Lung (tissue), 12 donors: Measurements from ENCODE around the gene ACAN. TPM values are rescaled to one million over a fixed set of nuclear protein-coding genes. Genes with fewer than 3 reads are reported as not detected.

ENCODE experiments used
- ATAC-seq: fragments of 200-7000 bp; cut with Tn5 transposase; one replicate; pipeline ENCODE4 v1.9.1; 2020; ENCODE audit warnings: moderate number of reproducible peaks; ENCODE audit not compliant: insufficient read depth, low FRiP score
- DNase-seq, 3 donors: peaks; one replicate each; pipeline ENCODE4 v3.0.0-alpha.2; 2013 to 2017
- H3K27ac ChIP-seq, 2 donors: one replicate each; pipeline ENCODE4 v1.5.1; 2013; ENCODE audit warnings: mild to moderate bottlenecking in 2 of 2, moderate library complexity in 2 of 2, control low read depth in 1 of 2, inconsistent platforms in 1 of 2, low read depth in 1 of 2, low read length in 1 of 2
- H3K27me3 ChIP-seq, 3 donors: one replicate each; pipeline ENCODE4 v1.5.1; 2013; ENCODE audit warnings: low read length in 2 of 3; ENCODE audit not compliant: control insufficient read depth in 3 of 3, insufficient read depth in 3 of 3
- H3K36me3 ChIP-seq, 4 donors: one replicate each; pipeline ENCODE4 v1.5.1; 2013; ENCODE audit warnings: low read length in 4 of 4, mild to moderate bottlenecking in 1 of 4, moderate library complexity in 1 of 4; ENCODE audit not compliant: control insufficient read depth in 4 of 4, insufficient read depth in 4 of 4
- H3K4me1 ChIP-seq, 5 donors: one replicate each; pipeline ENCODE4 v1.5.1; 2013; ENCODE audit warnings: low read length in 5 of 5, mild to moderate bottlenecking in 2 of 5, moderate library complexity in 1 of 5; ENCODE audit not compliant: control insufficient read depth in 5 of 5, insufficient read depth in 5 of 5
- H3K4me3 ChIP-seq: one replicate; pipeline ENCODE4 v1.5.1; 2013; ENCODE audit warnings: mild to moderate bottlenecking, control low read depth, moderate library complexity
- H3K9ac ChIP-seq, 2 donors: one replicate each; pipeline ENCODE4 v1.5.1; 2013; ENCODE audit warnings: low read length in 2 of 2, control low read depth in 1 of 2; ENCODE audit not compliant: insufficient read depth in 1 of 2
- H3K9me3 ChIP-seq, 4 donors: one replicate each; pipeline ENCODE4 v1.5.1; 2013; ENCODE audit warnings: low read length in 3 of 4, mild to moderate bottlenecking in 1 of 4, moderate library complexity in 1 of 4; ENCODE audit not compliant: control insufficient read depth in 4 of 4, insufficient read depth in 3 of 4
- WGBS, 2 donors: extraction: QIAGEN DNeasy Blood & Tissue Kit; methylation state at CpG; one replicate each; pipeline ENCODE4 v1.1.7; 2013; 5-methylcytosine and 5-hydroxymethylcytosine counted together
- polyA plus RNA-seq, 2 donors: library from polyadenylated mRNA; stranded (reverse); fragments of 200-250 nt; gene quantifications; one replicate each; pipeline ENCODE4 v1.2.1, GENCODE V29; 2013
- total RNA-seq, 2 donors: library from RNA; depleted of rRNA in 1 of 2; stranded (reverse); fragments of >200 nt in 1 of 2; gene quantifications; one replicate each; pipeline ENCODE4 v1.2.1, GENCODE V29; 2014 to 2021
- TF ChIP-seq, protein P1 (sequence below): IDR thresholded peaks from 2 replicates; pipeline ENCODE4 v1.5.1; 2012; ENCODE audit warnings: mild to moderate bottlenecking; ENCODE audit errors: control extremely low read depth, extremely low read depth
- donor health status: control.
- donor health status: control.
- donor health status: Bipolar disorder and iron deficiency.
- donor health status: healthy.
- donor health status: DM: yes; HTN: yes; CAD: no.

ACAN gene
- total and polyA plus RNA-seq, 4 donors, result 0.50 to 5.2 (median 0.85) TPM

DNA sequence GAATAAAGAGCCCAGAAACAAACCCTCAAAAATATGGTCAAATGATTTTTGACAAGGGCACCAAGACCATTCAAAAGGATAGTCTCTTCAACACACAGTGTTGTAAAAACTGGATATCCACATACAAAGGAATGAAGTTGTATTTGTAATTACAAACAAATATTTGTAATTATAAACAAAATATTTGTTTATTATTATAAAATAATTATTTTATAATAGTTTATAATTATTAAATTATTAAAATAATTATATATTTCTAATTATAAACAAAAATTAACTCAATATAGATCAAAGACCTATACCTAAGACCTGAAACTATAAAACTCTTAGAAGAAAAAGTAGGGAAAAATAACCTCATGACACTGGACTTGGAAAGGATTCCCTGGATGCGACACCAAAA lies 23.3 kb upstream of the ACAN start:
- Histone ChIP-seq H3K36me3 (no peaks in the 10 kb centered on the region), H3K27me3 (peaks cover 0 to 2% (median 0%) of the 10 kb centered on the region in 3 donors), H3K4me1 (no peaks in the 10 kb centered on the region), H3K9me3 (peaks cover 0 to 5% (median 3%) of the 10 kb centered on the region in 4 donors), H3K27ac (no peak overlapping the region), H3K4me3 (no peak overlapping the region), H3K9ac (no peak overlapping the region)
- 86 to 97% methylated on average over 1 of the region's 1 CpG for WGBS, 2 donors
- TF ChIP-seq, protein P1, sequence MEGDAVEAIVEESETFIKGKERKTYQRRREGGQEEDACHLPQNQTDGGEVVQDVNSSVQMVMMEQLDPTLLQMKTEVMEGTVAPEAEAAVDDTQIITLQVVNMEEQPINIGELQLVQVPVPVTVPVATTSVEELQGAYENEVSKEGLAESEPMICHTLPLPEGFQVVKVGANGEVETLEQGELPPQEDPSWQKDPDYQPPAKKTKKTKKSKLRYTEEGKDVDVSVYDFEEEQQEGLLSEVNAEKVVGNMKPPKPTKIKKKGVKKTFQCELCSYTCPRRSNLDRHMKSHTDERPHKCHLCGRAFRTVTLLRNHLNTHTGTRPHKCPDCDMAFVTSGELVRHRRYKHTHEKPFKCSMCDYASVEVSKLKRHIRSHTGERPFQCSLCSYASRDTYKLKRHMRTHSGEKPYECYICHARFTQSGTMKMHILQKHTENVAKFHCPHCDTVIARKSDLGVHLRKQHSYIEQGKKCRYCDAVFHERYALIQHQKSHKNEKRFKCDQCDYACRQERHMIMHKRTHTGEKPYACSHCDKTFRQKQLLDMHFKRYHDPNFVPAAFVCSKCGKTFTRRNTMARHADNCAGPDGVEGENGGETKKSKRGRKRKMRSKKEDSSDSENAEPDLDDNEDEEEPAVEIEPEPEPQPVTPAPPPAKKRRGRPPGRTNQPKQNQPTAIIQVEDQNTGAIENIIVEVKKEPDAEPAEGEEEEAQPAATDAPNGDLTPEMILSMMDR, result no peak
- DNase-seq, result no peak
- no peak for ATAC-seq

DNA sequence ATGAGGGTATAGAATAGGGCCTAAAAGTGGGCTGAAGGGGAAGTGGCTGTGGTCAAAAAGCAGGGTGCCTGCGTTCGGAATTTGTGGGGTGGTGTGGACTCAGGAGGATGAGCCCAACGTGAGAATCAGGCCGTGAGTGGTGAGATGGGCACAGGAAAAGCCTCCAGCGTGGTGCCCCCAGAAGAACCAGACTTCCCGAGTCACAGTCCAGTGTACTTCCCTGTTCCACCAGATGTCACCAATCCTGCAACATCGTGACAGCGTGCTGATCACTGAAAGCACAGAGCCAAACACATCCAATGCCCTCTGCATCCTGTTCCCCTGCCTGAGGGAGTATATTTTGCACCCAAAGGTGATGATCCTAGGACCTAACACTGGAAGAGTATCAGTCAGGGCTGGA lies 20.8 kb upstream of the ACAN start:
- no peak for ATAC-seq
- Histone ChIP-seq H3K27ac (no peak overlapping the region), H3K36me3 (no peaks in the 10 kb centered on the region), H3K4me3 (no peak overlapping the region), H3K9ac (no peak overlapping the region), H3K27me3 (peaks cover 0 to 2% (median 0%) of the 10 kb centered on the region in 3 donors), H3K4me1 (no peaks in the 10 kb centered on the region), H3K9me3 (peaks cover 0 to 3% (median 1%) of the 10 kb centered on the region in 4 donors)
- TF ChIP-seq, protein P1, result no peak
- whole genome bisulfite sequencing, 2 donors, result 63 to 68% methylated on average over 8 of the region's 8 CpGs
- DNase-seq, result no peak

DNA sequence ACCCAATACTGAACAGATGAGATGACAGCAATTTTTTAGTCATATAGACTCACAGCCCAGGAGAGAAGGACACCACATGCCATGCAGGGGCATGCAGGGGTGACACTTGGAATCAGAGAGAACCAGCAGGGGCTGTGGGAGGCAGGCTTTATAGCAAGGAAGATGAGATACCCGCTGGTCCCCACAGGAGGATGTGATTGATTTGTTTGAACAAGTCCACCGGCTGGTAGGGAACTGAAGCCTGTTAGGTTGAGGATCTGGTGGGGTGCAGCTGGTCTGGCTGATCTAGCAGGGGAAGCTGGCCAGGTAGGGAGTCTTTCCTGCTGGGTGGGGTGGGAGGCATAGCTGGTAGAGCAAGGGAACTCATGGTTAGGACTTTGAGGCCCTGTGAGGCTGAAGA lies 18.0 kb upstream of the ACAN start:
- Histone ChIP-seq H3K4me3 (no peak overlapping the region), H3K9ac (no peak overlapping the region), H3K27ac (no peak overlapping the region), H3K4me1 (no peaks in the 10 kb centered on the region), H3K27me3 (peaks cover 0 to 2% (median 0%) of the 10 kb centered on the region in 3 donors), H3K36me3 (no peaks in the 10 kb centered on the region), H3K9me3 (peaks cover 0 to 5% (median 2%) of the 10 kb centered on the region in 4 donors)
- WGBS, 2 donors, result 71 to 73% methylated on average over 2 of the region's 2 CpGs
- DNase-seq (no peak), ATAC-seq (no peak)
- TF ChIP-seq, protein P1, result no peak

DNA sequence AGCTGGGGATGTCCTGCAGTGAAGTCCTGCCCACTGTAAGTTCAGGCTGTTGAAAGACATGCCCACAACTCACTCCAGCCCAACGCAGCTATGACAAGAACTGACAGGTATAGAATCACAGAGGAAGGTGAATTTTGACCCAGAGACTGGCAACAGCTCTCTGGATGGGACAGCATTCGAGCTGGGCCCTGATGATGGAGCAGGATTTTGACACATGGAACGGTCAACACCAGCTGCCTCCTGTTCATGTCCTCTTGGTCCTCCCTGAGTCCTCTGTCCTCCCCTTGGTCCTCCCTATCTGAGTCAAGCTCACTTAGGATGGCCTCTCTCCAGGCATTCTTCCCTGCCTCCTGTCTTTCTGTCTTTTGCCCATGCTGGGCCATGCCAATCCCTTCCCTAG lies 15.2 kb upstream of the ACAN start:
- ATAC-seq (no peak), DNase-seq (no peak)
- Histone ChIP-seq H3K9me3 (peaks cover 0 to 7% (median 2%) of the 10 kb centered on the region in 4 donors), H3K27ac (no peak overlapping the region), H3K4me1 (peaks cover 0 to 7% (median 0%) of the 10 kb centered on the region in 5 donors), H3K36me3 (no peaks in the 10 kb centered on the region), H3K9ac (no peak overlapping the region), H3K4me3 (no peak overlapping the region), H3K27me3 (peaks cover 0 to 8% (median 6%) of the 10 kb centered on the region in 3 donors)
- TF ChIP-seq, protein P1, result no peak
- WGBS, 2 donors, result 74 to 75% methylated on average over 3 of the region's 3 CpGs
